ENCODE data around the gene ARIH1. TPM values are rescaled to one million over a fixed set of nuclear protein-coding genes. Genes with fewer than 3 reads are reported as not detected.

Gene ARIH1
- total RNA-seq, 1 experiment from 2014 or later, result 209 TPM

DNA sequence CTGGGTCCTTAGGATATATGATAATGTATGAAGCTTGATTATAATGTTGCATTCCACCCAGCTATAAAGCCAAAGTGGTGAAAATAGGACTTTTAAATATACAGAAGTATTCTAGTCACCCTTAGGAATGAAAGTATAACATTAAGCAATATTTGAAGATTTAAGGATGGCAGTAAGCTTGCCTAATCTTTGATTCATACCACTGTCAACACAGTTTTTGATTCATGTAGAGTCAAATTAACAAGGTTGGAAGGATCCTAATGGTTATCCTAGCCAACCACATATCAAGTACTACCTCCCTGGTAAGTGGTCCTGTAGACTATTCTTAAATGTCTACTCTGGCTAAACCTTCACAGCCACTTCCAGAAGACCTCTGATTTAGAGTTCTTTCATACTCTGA is 18.6 kb downstream of the ARIH1 start:
- no peak for ATAC-seq
- no TSS peak for BruUV-seq (replicated peaks)
- RAD21 ChIA-PET (ENCODE audit: low non-redundant PET in 1 of 2, low total read pairs in 2 of 2, uncharacterized antibody in 2 of 2, unreplicated experiment in 2 of 2), result no interaction called here

DNA sequence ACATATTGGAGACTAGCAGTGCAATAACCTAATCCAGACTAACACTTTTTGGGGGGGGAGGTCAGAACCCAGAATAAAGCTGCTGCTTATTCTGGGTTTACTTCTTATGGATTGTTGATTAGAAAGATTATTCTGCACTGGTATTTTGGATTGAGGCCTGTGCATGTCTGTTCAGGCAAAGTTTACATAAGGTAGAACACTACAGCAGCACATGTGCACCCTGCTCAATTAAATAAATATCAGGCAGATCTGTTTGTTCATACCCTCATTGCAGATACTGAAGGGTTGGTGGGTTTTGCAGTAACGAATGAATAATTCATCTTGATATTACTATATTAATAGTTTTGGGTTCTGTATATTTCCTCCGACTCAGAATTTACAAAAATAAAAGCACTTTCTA is 19.1 kb downstream of the ARIH1 start:
- H3K27ac ChIP-seq (ENCODE audit: low read depth, low read length), result no peak overlapping the region
- ChIA-PET CTCF (no interaction called here), POLR2A (interaction anchor here (0.7 kb wide), 1 partner anchor 10 kb away, joined by 3 read pairs; no protein-coding TSS in a partner anchor), RAD21 (ENCODE audit: low non-redundant PET in 1 of 2, low total read pairs in 2 of 2, uncharacterized antibody in 2 of 2, unreplicated experiment in 2 of 2) (no interaction called here)
- no peaks in the 10 kb centered on the region for H3K9me3 ChIP-seq (ENCODE audit: control insufficient read depth in 1 of 2, insufficient read depth in 1 of 2, low read depth in 1 of 2, low read length in 2 of 2)
- H3K79me2 ChIP-seq (ENCODE audit: insufficient read depth, low read length), result peaks cover 100% of the 10 kb centered on the region
- TF ChIP-seq FOSL1 (IDR thresholded peaks at IDR 0.05; ENCODE audit: low read depth) (no peak), YY1 (IDR thresholded peaks at IDR 0.05; ENCODE audit: extremely low read depth, insufficient replicate concordance, low read depth, low read length) (no peak), EZH2 (IDR thresholded peaks at IDR 0.05) (no peak), EZH2phosphoT487 (IDR thresholded peaks at IDR 0.05; ENCODE audit: borderline replicate concordance) (no peak), CEBPB (IDR thresholded peaks at IDR 0.05; ENCODE audit: low read depth) (no peak), POLR2A (IDR thresholded peaks at IDR 0.05; ENCODE audit: borderline replicate concordance, extremely low read depth, insufficient read depth, insufficient read length) (no peak), RAD21 (IDR thresholded peaks at IDR 0.05; ENCODE audit: low read depth) (no peak), SRF (IDR thresholded peaks at IDR 0.05; ENCODE audit: low read depth) (no peak), SIN3A (IDR thresholded peaks at IDR 0.05; ENCODE audit: low read depth) (no peak)
- TF ChIP-seq, protein P1, sequence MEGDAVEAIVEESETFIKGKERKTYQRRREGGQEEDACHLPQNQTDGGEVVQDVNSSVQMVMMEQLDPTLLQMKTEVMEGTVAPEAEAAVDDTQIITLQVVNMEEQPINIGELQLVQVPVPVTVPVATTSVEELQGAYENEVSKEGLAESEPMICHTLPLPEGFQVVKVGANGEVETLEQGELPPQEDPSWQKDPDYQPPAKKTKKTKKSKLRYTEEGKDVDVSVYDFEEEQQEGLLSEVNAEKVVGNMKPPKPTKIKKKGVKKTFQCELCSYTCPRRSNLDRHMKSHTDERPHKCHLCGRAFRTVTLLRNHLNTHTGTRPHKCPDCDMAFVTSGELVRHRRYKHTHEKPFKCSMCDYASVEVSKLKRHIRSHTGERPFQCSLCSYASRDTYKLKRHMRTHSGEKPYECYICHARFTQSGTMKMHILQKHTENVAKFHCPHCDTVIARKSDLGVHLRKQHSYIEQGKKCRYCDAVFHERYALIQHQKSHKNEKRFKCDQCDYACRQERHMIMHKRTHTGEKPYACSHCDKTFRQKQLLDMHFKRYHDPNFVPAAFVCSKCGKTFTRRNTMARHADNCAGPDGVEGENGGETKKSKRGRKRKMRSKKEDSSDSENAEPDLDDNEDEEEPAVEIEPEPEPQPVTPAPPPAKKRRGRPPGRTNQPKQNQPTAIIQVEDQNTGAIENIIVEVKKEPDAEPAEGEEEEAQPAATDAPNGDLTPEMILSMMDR (IDR thresholded peaks at IDR 0.05 in 2 of 3, conservative IDR thresholded peaks at IDR 0.05 in 1 of 3; ENCODE audit: borderline replicate concordance in 1 of 3, insufficient read depth in 1 of 3, low read depth in 2 of 3, low read length in 2 of 3), result no peak
- H4K20me1 ChIP-seq (ENCODE audit: insufficient read depth), result peaks cover 23% of the 10 kb centered on the region; the same call in 1 of the 2 replicates
- peaks cover 0 to 3% of the 10 kb centered on the region in 2 experiments; a peak in 1 of 4 replicates for H3K36me3 ChIP-seq (ENCODE audit: control insufficient read depth in 1 of 2, insufficient read depth in 2 of 2, low read length in 2 of 2)
- intact Hi-C loops (cut with micrococcal nuclease), result no loop called here
- no peak overlapping the region for H2AFZ ChIP-seq (ENCODE audit: low read depth, low read length, poor library complexity, severe bottlenecking)
- no TSS peak for BruUV-seq (replicated peaks)
- no peak overlapping the region for H3K4me2 ChIP-seq (ENCODE audit: low read length)
- H3K27me3 ChIP-seq (ENCODE audit: insufficient read depth, low read length), result no peaks in the 10 kb centered on the region
- no peaks in the 10 kb centered on the region for H3K4me1 ChIP-seq (ENCODE audit: control insufficient read depth in 1 of 2, insufficient read depth in 2 of 2, low read length in 2 of 2)
- no peaks in the 10 kb centered on the region for H3K9me2 ChIP-seq (ENCODE audit: insufficient read depth)
- ATAC-seq (no peak), DNase-seq (ENCODE audit: low read depth, low spot score) (no peak)
- no peak overlapping the region for H3K4me3 ChIP-seq (replicated peaks in 1 of 2; ENCODE audit: low read depth in 1 of 2, low read length in 2 of 2)
- H3K9ac ChIP-seq (ENCODE audit: low read length), result no peak overlapping the region

More for the DNA sequence above, 18.6 kb downstream of the ARIH1 start:
- no peaks in the 10 kb centered on the region for H3K27me3 ChIP-seq (ENCODE audit: insufficient read depth, low read length)
- no peak overlapping the region for H2AFZ ChIP-seq (ENCODE audit: low read depth, low read length, poor library complexity, severe bottlenecking)
- CTCF ChIA-PET, result no interaction called here
- no peaks in the 10 kb centered on the region for H3K9me3 ChIP-seq (ENCODE audit: control insufficient read depth in 1 of 2, insufficient read depth in 1 of 2, low read depth in 1 of 2, low read length in 2 of 2)
- H3K4me2 ChIP-seq (ENCODE audit: low read length), result no peak overlapping the region
- peaks cover 100% of the 10 kb centered on the region for H3K79me2 ChIP-seq (ENCODE audit: insufficient read depth, low read length)
- peaks cover 21% of the 10 kb centered on the region; the same call in 1 of the 2 replicates for H4K20me1 ChIP-seq (ENCODE audit: insufficient read depth)
- no peaks in the 10 kb centered on the region for H3K9me2 ChIP-seq (ENCODE audit: insufficient read depth)
- DNase-seq (ENCODE audit: low read depth, low spot score), result no peak
- H3K9ac ChIP-seq (ENCODE audit: low read length), result no peak overlapping the region
- TF ChIP-seq, protein P2, sequence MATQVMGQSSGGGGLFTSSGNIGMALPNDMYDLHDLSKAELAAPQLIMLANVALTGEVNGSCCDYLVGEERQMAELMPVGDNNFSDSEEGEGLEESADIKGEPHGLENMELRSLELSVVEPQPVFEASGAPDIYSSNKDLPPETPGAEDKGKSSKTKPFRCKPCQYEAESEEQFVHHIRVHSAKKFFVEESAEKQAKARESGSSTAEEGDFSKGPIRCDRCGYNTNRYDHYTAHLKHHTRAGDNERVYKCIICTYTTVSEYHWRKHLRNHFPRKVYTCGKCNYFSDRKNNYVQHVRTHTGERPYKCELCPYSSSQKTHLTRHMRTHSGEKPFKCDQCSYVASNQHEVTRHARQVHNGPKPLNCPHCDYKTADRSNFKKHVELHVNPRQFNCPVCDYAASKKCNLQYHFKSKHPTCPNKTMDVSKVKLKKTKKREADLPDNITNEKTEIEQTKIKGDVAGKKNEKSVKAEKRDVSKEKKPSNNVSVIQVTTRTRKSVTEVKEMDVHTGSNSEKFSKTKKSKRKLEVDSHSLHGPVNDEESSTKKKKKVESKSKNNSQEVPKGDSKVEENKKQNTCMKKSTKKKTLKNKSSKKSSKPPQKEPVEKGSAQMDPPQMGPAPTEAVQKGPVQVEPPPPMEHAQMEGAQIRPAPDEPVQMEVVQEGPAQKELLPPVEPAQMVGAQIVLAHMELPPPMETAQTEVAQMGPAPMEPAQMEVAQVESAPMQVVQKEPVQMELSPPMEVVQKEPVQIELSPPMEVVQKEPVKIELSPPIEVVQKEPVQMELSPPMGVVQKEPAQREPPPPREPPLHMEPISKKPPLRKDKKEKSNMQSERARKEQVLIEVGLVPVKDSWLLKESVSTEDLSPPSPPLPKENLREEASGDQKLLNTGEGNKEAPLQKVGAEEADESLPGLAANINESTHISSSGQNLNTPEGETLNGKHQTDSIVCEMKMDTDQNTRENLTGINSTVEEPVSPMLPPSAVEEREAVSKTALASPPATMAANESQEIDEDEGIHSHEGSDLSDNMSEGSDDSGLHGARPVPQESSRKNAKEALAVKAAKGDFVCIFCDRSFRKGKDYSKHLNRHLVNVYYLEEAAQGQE (IDR thresholded peaks at IDR 0.05; ENCODE audit: low read depth), result no peak
- H3K27ac ChIP-seq (ENCODE audit: low read depth, low read length), result no peak overlapping the region
- intact Hi-C loops (cut with micrococcal nuclease), result no loop called here
- H3K4me3 ChIP-seq (replicated peaks in 1 of 2; ENCODE audit: low read depth in 1 of 2, low read length in 2 of 2), result no peak overlapping the region
- peaks cover 0 to 3% of the 10 kb centered on the region in 2 experiments; a peak in 1 of 4 replicates for H3K36me3 ChIP-seq (ENCODE audit: control insufficient read depth in 1 of 2, insufficient read depth in 2 of 2, low read length in 2 of 2)
- no peaks in the 10 kb centered on the region for H3K4me1 ChIP-seq (ENCODE audit: control insufficient read depth in 1 of 2, insufficient read depth in 2 of 2, low read length in 2 of 2)
- POLR2A ChIA-PET, result interaction anchor here (0.7 to 1.6 kb wide), 2 partner anchors 9 to 11 kb away, joined by 3 to 5 read pairs; no protein-coding TSS in a partner anchor

All from HCT116 (cell line).